ENCODE results near the gene SPATA17.

- TF ChIP-seq POLR2A (IDR thresholded peaks at IDR 0.05): no peak
- TF ChIP-seq, protein P1, sequence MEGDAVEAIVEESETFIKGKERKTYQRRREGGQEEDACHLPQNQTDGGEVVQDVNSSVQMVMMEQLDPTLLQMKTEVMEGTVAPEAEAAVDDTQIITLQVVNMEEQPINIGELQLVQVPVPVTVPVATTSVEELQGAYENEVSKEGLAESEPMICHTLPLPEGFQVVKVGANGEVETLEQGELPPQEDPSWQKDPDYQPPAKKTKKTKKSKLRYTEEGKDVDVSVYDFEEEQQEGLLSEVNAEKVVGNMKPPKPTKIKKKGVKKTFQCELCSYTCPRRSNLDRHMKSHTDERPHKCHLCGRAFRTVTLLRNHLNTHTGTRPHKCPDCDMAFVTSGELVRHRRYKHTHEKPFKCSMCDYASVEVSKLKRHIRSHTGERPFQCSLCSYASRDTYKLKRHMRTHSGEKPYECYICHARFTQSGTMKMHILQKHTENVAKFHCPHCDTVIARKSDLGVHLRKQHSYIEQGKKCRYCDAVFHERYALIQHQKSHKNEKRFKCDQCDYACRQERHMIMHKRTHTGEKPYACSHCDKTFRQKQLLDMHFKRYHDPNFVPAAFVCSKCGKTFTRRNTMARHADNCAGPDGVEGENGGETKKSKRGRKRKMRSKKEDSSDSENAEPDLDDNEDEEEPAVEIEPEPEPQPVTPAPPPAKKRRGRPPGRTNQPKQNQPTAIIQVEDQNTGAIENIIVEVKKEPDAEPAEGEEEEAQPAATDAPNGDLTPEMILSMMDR (IDR thresholded peaks at IDR 0.05 in 4 of 5, conservative IDR thresholded peaks at IDR 0.05 in 1 of 5): no peak
Measured at GRCh38 chr1:217881131-217881543, 250.0 kb downstream of the SPATA17 start.
